ENCODE results near the gene ZNF77.
A peak's percentile ranks its signal among the peaks of the same experiment; 100 is the strongest.
"Not testable (repeated sequence)": the region's sequence is repeated elsewhere in the genome, so short reads cannot be mapped to it uniquely, and the experiment has no call there.

ZNF77 gene

DNA sequence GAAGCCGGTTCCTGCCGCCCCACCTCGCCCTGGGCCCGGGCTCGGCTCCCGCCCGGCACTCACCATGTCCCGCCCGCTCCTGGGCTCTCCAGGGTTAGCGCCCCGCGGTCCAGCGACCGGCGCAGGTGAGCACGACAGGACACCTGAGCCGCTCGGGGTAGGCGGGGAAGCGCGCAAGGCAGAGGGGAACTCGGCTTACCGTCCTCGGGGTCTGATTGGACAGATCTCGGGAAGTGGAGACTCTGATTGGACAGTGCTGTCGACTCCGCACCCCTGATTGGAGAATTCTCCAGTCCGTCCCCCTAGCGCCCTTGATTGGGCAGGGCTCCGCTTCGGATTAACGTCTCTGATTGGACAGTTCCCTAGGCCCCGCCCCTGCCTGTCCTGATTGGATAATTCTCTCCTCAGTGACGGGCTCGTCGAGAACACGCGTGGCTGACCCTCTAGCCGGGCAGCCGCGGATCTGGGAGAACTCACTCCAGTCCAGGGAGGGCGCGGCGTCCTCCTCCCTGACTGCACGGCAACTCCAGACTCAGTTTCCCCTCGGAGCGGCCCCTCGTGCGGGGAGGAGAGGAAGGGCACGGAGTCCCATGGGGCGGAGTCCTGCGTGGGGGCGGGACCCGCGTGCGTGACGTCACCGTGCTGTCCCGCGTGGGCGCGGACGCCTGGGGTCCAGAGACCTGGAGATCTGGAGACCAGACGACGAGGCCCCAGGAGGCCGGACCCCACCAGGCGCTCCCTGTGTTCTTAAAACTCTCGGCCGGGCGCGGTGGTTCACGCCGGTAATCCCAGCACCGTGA lies at the start of gene ZNF77:
Gene ZNF77, minus strand, starts transcription at position 197 of the 800 bp plus-strand sequence. Its CDS starts 131 bp downstream, at position 66.
- DNase-seq (ENCODE audit: low read depth in 2 of 2) = peak; percentile 98 to 99

DNA sequence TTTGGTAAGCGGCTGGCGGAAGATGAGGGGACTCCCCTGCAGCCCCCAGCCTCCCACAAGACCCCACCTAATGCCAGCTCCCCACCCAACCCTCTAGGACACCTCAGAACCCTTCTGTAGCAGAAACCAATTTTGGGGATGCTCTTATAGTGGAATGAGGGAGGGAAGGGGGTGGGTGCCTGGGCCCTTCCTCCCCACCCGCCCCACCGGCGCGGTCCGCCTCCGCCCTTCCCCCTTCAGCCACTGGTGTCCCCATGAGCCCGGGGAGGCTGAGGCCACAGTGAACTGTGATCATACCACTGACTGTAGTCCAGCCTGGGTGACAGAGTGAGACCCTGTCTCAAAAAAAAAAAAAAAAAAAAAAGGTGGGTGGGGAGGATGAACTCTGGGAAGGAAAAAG lies 48.8 kb upstream of the ZNF77 start:
- no peak for DNase-seq (ENCODE audit: low read depth in 2 of 2)

DNA sequence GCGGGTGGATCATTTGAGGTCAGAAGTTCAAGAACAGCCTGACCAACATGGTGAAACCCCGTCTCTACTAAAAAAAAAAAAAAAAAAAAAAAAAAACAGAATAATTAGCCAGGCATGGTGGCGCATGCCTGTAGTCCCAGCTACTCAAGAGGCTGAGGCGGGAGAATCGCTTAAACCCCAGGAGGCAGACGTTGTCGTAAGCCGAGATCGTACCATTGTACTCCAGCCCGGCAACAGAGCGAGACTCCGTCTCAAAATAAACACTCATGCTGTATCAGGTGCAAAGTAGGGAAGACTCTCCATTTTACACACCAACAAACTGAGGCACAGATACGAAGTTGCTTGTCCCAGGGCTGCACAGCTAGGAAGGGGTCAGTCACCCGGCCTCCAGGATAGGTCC lies 48.2 kb upstream of the ZNF77 start:
- DNase-seq (ENCODE audit: low read depth in 2 of 2) = no peak

DNA sequence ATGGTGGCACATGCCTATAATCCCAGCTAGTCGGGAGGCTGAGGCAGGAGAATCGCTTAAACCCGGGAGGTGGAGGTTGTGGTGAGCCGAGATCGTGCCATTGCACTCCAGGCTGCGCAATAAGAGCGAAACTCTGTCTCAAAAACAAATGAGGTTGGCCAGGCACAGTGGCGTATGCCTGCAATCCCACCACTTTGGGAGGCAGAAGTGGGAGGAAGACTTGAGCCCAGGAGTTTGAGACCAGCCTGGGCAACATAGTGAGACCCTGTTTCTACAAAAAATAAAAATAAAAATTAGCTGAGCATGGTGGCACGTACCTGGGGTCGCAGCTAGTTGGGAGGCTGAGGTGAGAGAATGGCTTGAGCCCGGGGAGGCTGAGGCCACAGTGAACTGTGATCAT lies 47.6 kb upstream of the ZNF77 start:
- DNase-seq (ENCODE audit: low read depth in 2 of 2) = not testable (repeated sequence)

DNA sequence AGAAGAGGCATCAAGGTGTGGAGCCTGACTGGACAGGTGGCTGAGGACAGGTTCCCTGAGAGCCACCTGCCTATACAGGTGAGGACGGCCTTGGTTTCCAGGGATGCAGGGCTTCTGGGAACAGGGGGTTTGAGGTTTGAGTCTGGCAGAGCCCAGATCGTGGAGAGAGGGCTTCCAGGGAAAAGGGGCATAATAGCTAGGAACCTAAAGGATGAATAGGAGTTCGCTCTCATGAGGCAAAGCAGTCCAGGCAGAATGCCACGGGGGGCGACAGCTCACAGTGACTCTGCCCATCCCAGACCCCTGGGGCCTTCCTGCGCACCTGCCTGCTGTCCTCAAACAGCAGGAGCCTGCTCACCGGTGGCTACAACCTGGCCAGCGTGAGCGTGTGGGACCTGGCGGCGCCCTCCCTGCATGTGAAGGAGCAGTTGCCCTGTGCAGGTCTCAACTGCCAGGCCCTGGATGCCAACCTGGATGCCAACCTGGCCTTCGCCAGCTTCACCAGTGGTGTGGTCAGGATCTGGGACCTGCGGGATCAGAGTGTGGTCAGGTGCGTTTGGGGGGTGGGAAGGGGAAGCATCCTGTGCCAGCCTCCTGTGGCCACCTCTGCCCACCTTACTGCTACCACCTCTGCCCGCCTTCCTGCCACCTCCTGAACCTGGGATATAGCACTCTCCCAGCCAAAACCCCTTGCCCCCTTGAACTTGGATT lies 44.6 kb upstream of the ZNF77 start:
- no peak for DNase-seq (ENCODE audit: low read depth in 2 of 2)

DNA sequence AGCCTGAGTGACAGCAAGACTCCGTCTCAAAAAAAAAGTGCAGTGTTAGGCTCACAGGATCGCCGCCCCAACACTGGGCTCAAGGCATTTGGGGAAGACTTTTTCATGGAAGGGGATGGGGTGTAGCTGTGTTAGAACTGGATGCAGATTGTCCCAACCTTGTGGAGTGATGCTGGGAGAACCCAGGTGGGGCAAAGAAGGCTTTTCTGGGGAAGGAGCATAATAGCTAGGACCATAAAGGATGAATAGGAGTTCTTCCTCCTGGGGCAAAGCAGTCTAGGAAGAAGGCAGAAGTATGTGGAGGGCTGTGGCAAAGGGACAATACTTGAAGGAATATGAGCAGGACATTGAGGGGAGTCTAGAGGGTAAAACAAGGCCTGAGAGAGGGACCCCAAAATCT lies 43.8 kb upstream of the ZNF77 start:
- no peak for DNase-seq (ENCODE audit: low read depth in 2 of 2)

DNA sequence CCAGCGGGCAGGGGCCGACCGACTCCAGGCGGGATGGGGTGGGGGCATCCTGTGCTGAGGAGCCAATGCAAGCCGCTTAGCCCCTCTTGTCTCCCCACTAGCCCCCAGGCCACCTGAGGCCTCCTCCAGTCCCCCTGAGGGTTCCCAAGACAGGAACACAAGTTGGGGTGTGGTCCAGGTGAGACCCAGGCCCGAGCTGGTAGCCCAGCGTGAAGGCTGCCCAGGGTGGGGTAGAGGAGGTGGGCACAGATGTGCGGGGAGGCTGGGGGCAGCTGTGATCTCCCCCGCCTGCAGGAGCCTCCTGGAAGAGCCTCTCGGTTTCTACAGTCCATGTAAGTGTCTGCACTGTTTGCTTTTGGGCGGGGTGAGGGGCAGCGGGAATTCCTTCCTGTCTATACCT lies 43.0 kb upstream of the ZNF77 start:
- no peak for DNase-seq (ENCODE audit: low read depth in 2 of 2)

DNA sequence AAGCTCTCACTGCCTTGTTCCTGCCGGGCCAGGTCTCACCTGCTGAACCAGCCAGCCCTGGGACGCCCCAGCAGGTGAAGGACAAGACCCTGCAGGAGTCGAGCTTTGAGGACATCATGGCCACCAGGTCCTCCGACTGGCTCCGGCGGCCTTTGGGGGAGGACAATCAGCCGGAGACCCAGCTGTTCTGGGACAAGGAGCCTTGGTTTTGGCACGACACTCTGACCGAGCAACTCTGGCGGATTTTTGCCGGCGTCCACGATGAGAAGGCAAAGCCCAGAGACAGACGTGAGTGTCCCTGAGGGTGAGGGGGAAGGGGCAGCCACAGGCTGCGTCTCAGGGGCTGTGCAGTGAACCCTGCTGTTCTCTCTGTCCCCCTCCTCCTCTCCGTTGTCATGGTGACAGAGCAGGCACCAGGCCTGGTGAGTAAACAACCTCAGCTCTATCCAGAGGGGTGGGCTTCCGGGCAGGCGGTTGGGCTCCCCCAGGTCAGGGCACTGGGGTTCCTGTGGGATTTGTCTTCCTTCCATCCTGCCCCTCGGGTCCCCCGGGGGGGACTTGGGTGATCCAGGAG lies 42.3 kb upstream of the ZNF77 start:
- DNase-seq (ENCODE audit: low read depth in 2 of 2) = no peak

DNA sequence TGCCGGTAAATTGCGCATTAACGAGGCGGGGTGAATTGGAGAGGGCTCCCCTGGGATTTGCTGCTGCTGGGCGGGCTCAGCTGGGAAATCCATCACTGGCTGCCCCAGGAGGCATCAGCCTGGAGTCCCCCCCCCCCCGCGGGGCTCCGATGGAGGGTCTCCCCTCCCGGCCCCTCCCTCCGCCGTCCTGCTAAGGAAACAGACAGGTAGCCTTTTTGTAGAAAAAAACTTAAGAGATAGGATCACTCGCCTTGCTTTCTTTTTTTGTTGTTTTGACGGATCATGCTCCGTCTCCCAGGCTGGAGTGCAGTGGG lies 39.4 kb upstream of the ZNF77 start:
- no peak for DNase-seq (ENCODE audit: low read depth in 2 of 2)

DNA sequence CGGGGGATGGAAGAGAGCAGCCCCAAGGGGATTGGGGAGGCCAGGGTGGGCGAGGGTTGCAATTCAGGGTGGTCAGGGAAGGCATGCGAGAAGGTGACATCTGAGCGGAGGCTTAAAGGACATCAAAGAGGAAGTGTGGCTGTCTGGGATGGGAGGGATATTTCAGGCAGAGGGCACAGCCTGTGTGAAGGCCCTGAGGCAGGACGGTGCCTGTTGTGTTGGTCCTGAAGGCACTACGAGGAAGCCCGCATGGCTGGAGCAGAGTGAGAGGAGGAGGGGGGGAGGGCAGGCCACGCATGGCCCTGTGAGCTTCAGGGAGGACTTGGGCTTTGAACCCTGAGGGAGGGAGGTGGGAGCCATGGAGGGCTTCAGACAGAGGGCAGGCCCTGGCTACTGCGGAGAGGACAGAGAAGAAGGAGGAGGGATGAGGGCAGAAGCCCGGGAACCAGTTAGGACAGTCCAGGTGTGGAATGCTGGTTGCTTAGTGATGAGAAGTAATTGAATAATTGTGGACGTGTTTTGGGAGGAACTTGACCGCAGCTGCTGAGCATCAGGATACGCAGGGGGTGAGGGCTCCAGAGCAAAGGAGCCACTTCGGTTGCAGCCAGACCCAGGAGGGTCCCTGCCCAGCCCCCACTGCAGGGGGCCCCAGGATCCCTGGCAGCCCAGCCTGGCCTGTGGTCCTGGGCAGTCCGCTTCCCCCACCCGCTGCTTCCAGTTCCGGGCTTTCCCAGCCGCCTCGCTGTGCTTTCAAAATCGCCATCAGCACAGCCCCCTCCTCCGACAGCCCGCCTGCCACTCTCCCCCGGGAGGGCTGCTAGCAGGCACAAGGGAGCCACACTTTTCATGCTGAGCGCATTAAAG lies 38.8 kb upstream of the ZNF77 start:
- DNase-seq (ENCODE audit: low read depth in 2 of 2) = no peak

DNA sequence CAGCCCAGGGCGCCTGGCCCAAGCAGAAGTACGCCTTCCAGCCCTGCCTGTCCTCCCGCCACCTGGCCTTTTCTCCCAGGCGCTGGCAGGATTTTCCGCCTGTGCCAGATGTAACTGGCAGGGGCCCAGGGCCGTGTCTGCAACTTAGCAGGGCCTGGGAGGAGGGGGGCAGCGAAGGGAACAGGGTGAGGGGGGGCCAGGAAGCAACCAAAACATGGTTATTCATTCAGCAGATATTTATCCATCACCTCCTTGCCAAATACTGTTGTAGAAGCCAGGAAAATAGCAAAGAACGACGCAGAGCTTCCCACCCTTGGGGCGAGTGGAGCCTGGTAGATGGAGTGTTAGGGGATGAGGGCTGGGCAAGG lies 38.2 kb upstream of the ZNF77 start:
- no peak for DNase-seq (ENCODE audit: low read depth in 2 of 2)

DNA sequence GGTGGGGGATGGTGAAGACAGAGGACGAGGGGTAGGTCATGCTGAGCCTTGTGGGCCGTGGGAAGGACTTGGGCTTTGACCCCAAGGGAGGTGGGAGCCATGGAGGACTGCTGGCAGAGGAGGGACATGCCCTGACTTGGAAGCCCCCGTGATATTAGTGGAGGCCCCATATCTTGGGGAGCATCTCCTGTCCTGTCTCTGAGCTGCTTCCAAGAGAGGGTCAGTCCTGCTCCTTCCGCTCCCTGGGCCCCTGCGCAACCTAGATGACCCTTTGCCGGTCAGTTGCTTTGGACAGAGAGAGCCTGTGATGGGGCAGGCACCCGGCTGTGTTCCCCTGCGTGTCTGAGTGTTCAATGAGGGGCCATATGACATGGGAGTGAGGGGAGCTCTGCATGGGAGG lies 37.8 kb upstream of the ZNF77 start:
- no peak for DNase-seq (ENCODE audit: low read depth in 2 of 2)

DNA sequence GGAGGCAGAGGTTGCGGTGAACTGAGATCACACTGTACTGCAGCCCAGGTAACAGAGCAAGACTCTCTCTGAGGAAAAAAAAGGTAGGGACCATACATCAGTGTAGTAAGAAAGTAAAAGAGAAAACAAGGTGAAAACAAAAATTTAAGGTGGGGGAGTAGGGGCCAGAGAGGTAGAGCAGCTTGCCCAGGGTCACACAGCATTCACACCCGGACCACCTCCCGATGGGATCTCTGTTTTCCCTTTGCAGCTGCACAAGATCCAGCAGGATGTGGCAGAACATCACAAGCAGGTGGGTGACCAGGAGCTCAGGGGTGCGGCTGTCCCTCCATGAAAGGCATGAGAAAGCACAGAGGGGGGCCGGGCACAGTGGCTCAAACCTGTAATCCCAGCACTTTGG lies 37.1 kb upstream of the ZNF77 start:
- DNase-seq (ENCODE audit: low read depth in 2 of 2) = no peak

DNA sequence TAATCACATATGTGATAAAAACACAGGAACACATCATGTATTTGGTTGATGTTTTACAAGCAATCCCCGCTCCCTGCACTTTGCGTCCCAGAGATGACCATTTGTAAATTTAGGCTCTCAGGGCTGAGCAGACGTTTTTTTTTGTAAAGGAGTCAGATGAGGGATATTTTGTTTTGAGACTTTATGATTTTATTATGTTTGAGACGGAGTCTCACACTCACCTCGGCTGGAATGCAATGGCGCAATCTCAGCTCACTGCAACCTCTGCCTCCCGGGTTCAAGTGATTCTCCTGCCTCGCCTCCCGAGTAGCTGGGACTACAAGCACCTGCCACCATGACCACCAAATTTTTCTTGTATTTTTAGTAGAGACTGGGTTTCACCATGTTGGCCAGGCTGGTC lies 34.0 kb upstream of the ZNF77 start:
- no peak for DNase-seq (ENCODE audit: low read depth in 2 of 2)

DNA sequence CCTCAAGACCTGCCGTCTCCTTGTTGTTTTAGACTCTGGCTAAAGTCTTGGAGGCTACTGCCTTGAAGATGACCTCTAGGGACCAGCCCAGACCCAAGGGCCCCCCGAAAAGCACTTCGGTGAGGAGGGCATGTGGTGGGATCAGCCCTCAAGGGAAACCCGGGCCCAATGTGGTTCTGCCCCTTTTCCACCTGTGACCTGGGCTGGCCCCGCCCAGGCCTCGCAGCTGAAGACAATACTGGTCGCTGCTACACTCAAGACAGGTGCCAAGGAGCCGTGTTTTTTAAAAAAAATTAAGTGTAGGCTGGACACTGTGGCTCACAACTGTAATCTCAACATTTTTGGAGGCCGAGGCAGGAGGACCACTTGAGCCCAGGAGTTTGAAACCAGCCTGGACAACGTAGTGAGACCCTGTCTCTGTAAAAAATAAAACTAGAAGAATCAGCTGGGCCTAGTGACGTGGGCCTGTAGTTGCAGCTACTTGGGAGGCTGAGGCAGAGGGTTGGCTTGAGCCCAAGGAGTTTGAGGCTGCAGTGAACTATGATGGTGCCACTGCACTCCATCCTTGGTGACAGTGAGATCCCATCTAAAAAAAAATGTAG lies 33.5 kb upstream of the ZNF77 start:
- DNase-seq (ENCODE audit: low read depth in 2 of 2) = no peak

DNA sequence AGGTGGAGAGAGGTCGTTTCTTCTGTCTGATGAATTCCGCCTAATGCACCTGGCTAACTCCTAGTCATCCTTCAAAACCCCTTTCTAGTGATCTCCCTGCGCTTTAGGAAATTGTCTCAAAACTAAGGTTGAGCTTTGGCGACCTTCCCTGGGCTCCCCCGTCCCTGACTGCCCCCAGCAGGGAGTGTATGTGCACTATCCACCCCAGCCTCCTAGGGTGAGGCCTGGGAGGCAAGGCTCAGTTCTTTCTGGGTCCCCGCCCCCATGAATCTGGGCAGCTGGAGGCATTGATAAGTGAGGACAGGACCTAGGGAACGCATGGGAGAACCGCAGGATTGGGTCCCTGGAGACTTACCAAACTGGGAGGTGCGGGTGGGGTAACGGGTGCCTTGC lies 33.0 kb upstream of the ZNF77 start:
- no peak for DNase-seq (ENCODE audit: low read depth in 2 of 2)

DNA sequence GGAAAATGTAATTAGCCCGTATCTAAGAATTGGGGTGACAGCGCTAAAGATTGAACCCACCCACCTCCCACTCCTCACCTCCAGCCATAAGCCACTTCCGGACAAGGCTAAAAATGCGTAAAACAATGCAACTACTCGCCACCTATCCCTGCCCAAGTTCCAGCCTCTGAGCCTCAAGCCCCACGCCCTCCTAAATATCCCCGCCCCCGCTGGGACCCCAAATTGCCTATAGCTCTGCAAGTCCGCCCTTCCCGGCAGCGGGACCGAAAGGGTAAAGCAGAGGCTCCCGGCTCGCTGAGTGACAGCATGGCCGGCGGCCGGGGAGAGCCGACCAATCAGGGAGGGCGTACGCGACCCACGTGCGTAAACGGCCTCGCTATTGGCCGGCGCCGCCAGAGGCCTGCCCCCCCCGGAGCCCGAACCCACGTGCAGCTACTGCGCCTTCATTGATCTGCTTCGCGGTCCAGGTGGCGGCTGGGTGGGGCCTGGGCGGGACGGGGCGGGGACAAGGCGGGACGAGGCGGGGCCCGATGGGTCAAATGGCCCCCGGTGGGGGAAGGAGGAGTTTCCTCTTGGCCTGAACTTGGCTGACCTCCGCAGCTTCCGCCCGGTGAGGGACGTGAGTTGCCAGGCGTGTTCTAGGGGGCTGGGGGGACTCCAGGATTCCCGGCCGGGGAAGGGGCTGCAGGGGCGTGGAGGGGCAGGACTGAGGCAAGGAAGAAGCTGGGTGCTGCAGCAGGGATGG lies 32.4 kb upstream of the ZNF77 start, which contains the start of gene TLE6:
Gene TLE6, plus strand, starts transcription at position 564 of the 745 bp plus-strand sequence. CDS start 670 bp downstream, outside the sequence.
- DNase-seq (ENCODE audit: low read depth in 2 of 2) = peak; percentile 91 to 92

DNA sequence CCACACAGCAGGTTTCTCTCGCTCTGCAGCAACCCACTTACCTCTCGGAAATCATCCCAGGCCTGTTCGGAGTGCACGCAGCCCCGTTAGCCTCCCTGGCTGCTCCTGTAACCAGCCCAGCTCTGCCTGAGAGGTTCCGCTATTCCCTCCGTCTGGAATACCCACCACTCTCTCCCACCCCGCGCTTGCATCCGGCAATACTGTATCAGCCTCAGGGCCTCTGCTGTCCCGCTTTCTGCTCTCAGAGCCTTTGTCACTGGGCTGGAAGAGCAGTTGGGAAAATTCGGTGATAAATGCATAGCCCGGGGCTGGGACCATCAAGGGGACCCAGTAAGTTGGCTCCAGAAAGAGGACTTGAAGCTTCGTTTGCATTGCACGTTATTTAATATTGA lies 31.8 kb upstream of the ZNF77 start:
- no peak for DNase-seq (ENCODE audit: low read depth in 2 of 2)

DNA sequence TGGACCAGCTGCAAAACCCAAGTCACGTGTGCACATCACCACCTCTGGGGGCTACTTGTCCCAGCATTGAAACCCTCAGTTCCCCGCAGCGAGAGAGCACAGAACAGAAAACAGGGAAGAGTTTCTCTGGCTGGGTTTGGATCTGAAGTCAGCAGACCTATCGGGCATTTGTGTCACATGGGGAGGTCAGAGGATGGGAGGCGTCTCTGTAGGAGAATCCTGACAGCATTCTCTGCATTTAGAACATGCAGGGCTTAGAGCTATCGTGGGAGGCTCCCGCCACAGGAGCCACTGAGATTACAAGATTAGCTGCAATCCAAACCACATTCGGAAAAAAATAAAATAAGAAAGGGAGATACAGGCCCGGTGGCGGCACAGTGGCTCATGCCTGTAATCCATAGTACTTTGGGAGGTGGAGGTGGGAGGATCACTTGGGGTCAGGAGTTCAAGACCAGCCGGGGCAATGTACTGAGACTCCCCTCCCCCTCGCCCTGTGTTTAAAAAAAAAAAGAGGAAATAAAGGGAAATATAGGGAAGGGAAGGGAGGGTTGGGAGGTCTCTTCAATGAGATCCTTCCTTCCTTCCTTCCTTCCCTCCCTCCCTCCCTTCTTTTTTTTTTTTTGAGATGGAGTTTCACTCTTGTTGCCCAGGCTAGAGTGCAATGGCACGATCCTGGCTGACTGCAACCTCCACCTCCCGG lies 29.7 kb upstream of the ZNF77 start:
- DNase-seq (ENCODE audit: low read depth in 2 of 2) = peak in 1 of 2 donors; percentile 23

DNA sequence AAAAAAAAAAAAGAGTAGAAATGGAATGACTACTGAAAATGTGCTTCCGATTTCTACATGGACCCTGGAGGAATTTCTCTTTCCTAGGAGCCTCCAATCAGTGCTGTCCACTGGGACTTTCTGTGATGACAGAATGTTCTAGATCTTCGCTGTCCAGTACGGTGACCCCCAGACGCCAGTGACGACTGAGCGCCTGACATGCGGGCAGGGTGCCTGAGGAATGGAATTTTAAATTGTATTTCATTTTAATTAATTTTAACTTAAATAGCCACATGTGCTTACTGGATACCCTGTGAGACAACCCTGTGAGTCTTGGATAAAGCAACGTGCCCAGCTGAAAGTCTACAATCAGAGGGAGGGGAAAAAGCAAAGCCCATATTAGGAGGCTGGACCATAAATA lies 28.5 kb upstream of the ZNF77 start:
- no peak for DNase-seq (ENCODE audit: low read depth in 2 of 2)

All from stimulated activated CD4-positive, alpha-beta T cell treated with anti-CD3 and anti-CD28 coated beads, Interleukin-4, amount 100 ng/mL, for 48 hours (primary cell).